Neural cell (in vitro differentiated cells): Measurements from ENCODE around the gene DIDO1. TPM values are rescaled to one million over a fixed set of nuclear protein-coding genes. Genes with fewer than 3 reads are reported as not detected.

Source experiments
- H2AFZ ChIP-seq: fragments of 200-600, 300-800 bp; sonication (generic), shearing (Covaris generic); 2 replicates; pipeline ENCODE4 v1.6.0; 2014; ENCODE audit warnings: low read depth, mild to moderate bottlenecking, antibody characterized with exemption, low read length, moderate library complexity
- H3F3A ChIP-seq: fragments of 200-600 bp; shearing (Covaris generic); 2 replicates; pipeline ENCODE4 v1.6.1; 2016; ENCODE audit warnings: mild to moderate bottlenecking, moderate library complexity, mixed read lengths, antibody characterized with exemption, low read length; ENCODE audit not compliant: insufficient read depth, poor library complexity, severe bottlenecking
- H3K27ac ChIP-seq: fragments of 200-600, 300-800 bp; sonication (generic), shearing (Covaris generic); 2 replicates; pipeline ENCODE4 v1.5.1; 2014; ENCODE audit warnings: mild to moderate bottlenecking, low read length, moderate library complexity
- H3K27me3 ChIP-seq: fragments of 300-800, 200-600 bp; sonication (generic), shearing (Covaris generic); 2 replicates; pipeline ENCODE4 v1.6.0; 2014; ENCODE audit warnings: mild to moderate bottlenecking, low read depth, low read length, moderate library complexity; ENCODE audit not compliant: insufficient read depth
- H3K36me3 ChIP-seq: fragments of 300-800, 200-600 bp; sonication (generic), shearing (Covaris generic); 2 replicates; pipeline ENCODE4 v1.5.1; 2014; ENCODE audit warnings: mild to moderate bottlenecking, antibody characterized with exemption, low read length, moderate library complexity; ENCODE audit not compliant: insufficient read depth
- H3K4me2 ChIP-seq: fragments of 300-800, 200-600 bp; sonication (generic), shearing (Covaris generic); 2 replicates; pipeline ENCODE4 v1.6.0; 2014; ENCODE audit warnings: mild to moderate bottlenecking, low read length
- H3K4me3 ChIP-seq: fragments of 300-800, 200-600 bp; sonication (generic), shearing (Covaris generic); 2 replicates; pipeline ENCODE4 v1.5.1; 2014; ENCODE audit warnings: mild to moderate bottlenecking, low read length, moderate library complexity
- H3K79me2 ChIP-seq: fragments of 200-600 bp; shearing (Covaris generic); replicated peaks from 2 replicates; pipeline ENCODE4 v1.6.0; 2014; ENCODE audit warnings: mild to moderate bottlenecking, low read length, moderate library complexity; ENCODE audit not compliant: insufficient read depth
- H3K9ac ChIP-seq: fragments of 300-800, 200-600 bp; sonication (generic), shearing (Covaris generic); 2 replicates; pipeline ENCODE4 v1.6.1; 2016; ENCODE audit warnings: mild to moderate bottlenecking, low read length, mixed read lengths
- H3K9me2 ChIP-seq: fragments of 200-600 bp; shearing (Covaris generic); 2 replicates; pipeline ENCODE4 v1.6.1; 2016; ENCODE audit warnings: mild to moderate bottlenecking, low read length, mixed read lengths; ENCODE audit not compliant: insufficient read depth
- H3K9me3 ChIP-seq: fragments of 200-600, 300-800 bp; sonication (generic), shearing (Covaris generic); 2 replicates; pipeline ENCODE4 v1.6.1; 2016; ENCODE audit warnings: mild to moderate bottlenecking, mixed run types, low read length, moderate library complexity, mixed read lengths
- H4K20me1 ChIP-seq: fragments of 200-600 bp; shearing (Covaris generic); 2 replicates; pipeline ENCODE4 v1.6.1; 2016; ENCODE audit warnings: mild to moderate bottlenecking, mixed run types; ENCODE audit not compliant: insufficient read depth
- CTCF ChIP-seq: fragments of 450-650 bp; IDR thresholded peaks from 2 replicates; pipeline ENCODE4 v1.5.1; 2014; ENCODE audit warnings: antibody characterized with exemption, mild to moderate bottlenecking, moderate library complexity; ENCODE audit not compliant: poor library complexity, severe bottlenecking
- EP300 ChIP-seq: fragments of 450-650 bp; conservative IDR thresholded peaks from 2 replicates; pipeline ENCODE4 v1.6.1; 2014; ENCODE audit warnings: antibody characterized with exemption, mild to moderate bottlenecking, moderate library complexity; ENCODE audit not compliant: poor library complexity, severe bottlenecking
- EZH2 ChIP-seq: fragments of 200-600, 300-800 bp; shearing (Covaris generic), sonication (generic); IDR thresholded peaks from 2 replicates; pipeline ENCODE4 v1.6.1; 2014; ENCODE audit warnings: antibody characterized with exemption, low read length, borderline replicate concordance, mild to moderate bottlenecking; ENCODE audit not compliant: insufficient read depth, poor library complexity, severe bottlenecking
- MXI1 ChIP-seq: fragments of 450-650 bp; conservative IDR thresholded peaks from 2 replicates; pipeline ENCODE4 v1.6.1; 2014; ENCODE audit warnings: antibody characterized with exemption, mild to moderate bottlenecking; ENCODE audit not compliant: poor library complexity, severe bottlenecking
- POLR2AphosphoS5 ChIP-seq: IDR thresholded peaks from 2 replicates; pipeline ENCODE4 v1.6.1; 2012
- RAD21 ChIP-seq: fragments of 450-650 bp; conservative IDR thresholded peaks from 2 replicates; pipeline ENCODE4 v1.6.1; 2014; ENCODE audit warnings: antibody characterized with exemption, mild to moderate bottlenecking, moderate library complexity
- REST ChIP-seq: IDR thresholded peaks from 2 replicates; pipeline ENCODE4 v1.6.1; 2012; ENCODE audit warnings: borderline replicate concordance
- SMC3 ChIP-seq: fragments of 450-650 bp; conservative IDR thresholded peaks from 2 replicates; pipeline ENCODE4 v1.6.1; 2014; ENCODE audit warnings: antibody characterized with exemption, mild to moderate bottlenecking, moderate library complexity; ENCODE audit not compliant: poor library complexity
- TAF1 ChIP-seq: IDR thresholded peaks from 2 replicates; pipeline ENCODE4 v1.6.1; 2012; ENCODE audit warnings: low read depth
- polyA plus RNA-seq: library from polyadenylated mRNA; depleted of rRNA; stranded (reverse); fragments of >200 nt; gene quantifications from 2 replicates; pipeline ENCODE4 v1.2.3, GENCODE V29; 2014

Gene DIDO1
- polyA plus RNA-seq, 1 donor from 2014 or later, result 42.8 TPM

- TF ChIP-seq EP300 (no peak), RAD21 (no peak), POLR2AphosphoS5 (no peak), TAF1 (no peak), MXI1 (no peak), SMC3 (no peak), CTCF (no peak), REST (no peak), EZH2 (no peak)
- H3K9me2 ChIP-seq, result no peaks in the 10 kb centered on the region
- no peaks in the 10 kb centered on the region for H3K79me2 ChIP-seq
- no peak within 1 kb of the TSS for H2AFZ ChIP-seq
- no peaks in the 10 kb centered on the region for H3F3A ChIP-seq
- H3K9me3 ChIP-seq, result no peaks in the 10 kb centered on the region
- H3K4me2 ChIP-seq, result no peak within 1 kb of the TSS
- no peak within 1 kb of the TSS for H3K9ac ChIP-seq
- H3K27me3 ChIP-seq, result no peaks in the 10 kb centered on the region
- peaks cover 10% of the 10 kb centered on the region for H3K36me3 ChIP-seq
- no peak within 1 kb of the TSS for H3K4me3 ChIP-seq
- no peaks in the 10 kb centered on the region for H4K20me1 ChIP-seq
- no peak within 1 kb of the TSS for H3K27ac ChIP-seq
Measured at GRCh38 chr20:62952373-62952967, 26.2 kb upstream of the DIDO1 start, which contains the start of gene SLC17A9. TSS of gene SLC17A9 (plus strand) at chr20:62952709. CDS start at chr20:62952831, 122 bp downstream.

- H3K4me2 ChIP-seq, result no peak overlapping the region
Measured at GRCh38 chr20:62951896-62952372, 25.6 kb upstream of the DIDO1 start.

More at GRCh38 chr20:62951896-62952372, 25.6 kb upstream of the DIDO1 start:
- Histone ChIP-seq H3K79me2 (no peaks in the 10 kb centered on the region), H3K9ac (no peak overlapping the region), H3K9me2 (no peaks in the 10 kb centered on the region), H3K27me3 (no peaks in the 10 kb centered on the region), H4K20me1 (no peaks in the 10 kb centered on the region), H3K4me3 (no peak overlapping the region), H2AFZ (no peak overlapping the region), H3K36me3 (peaks cover 10% of the 10 kb centered on the region), H3F3A (no peaks in the 10 kb centered on the region), H3K27ac (no peak overlapping the region), H3K9me3 (no peaks in the 10 kb centered on the region)
- no peak for TF ChIP-seq SMC3
- TF ChIP-seq RAD21, result no peak
- TF ChIP-seq REST, result no peak
- TF ChIP-seq EP300, result no peak
- no peak for TF ChIP-seq MXI1
- no peak for TF ChIP-seq TAF1
- TF ChIP-seq EZH2, result no peak
- no peak for TF ChIP-seq POLR2AphosphoS5
- no peak for TF ChIP-seq CTCF
